Colonic mucosa (tissue), 4 donors: ENCODE data around the gene SMIM38. TPM values are rescaled to one million over a fixed set of nuclear protein-coding genes. Genes with fewer than 3 reads are reported as not detected.

ENCODE experiments used
- DNase-seq: peaks from one replicate; pipeline ENCODE4 v3.0.0-alpha.2; 2020
- H3K27ac ChIP-seq: fragments of 200-600 bp; one replicate; pipeline ENCODE4 v1.8.0; 2021
- H3K27me3 ChIP-seq: fragments of 200-600 bp; one replicate; pipeline ENCODE4 v1.8.0; 2021
- H3K36me3 ChIP-seq: fragments of 200-600 bp; one replicate; pipeline ENCODE4 v1.8.0; 2021
- H3K4me1 ChIP-seq: fragments of 200-600 bp; one replicate; pipeline ENCODE4 v1.8.0; 2021; ENCODE audit warnings: mild to moderate bottlenecking
- H3K4me3 ChIP-seq: fragments of 200-600 bp; one replicate; pipeline ENCODE4 v1.8.0; 2021
- H3K9ac ChIP-seq, 2 donors: one replicate each; pipeline ENCODE4 v1.7.0; 2013; ENCODE audit warnings: control low read depth in 2 of 2, low read depth in 2 of 2, low read length in 2 of 2
- H3K9me3 ChIP-seq: fragments of 200-600 bp; one replicate; pipeline ENCODE4 v1.8.0; 2021
- intact Hi-C: fragments of 100-400 bp; cut with DNase I; formaldehyde crosslinking; loops from one replicate; pipeline ENCODE4 v1.14.1; 2022
- total RNA-seq, 2 donors: library from RNA; stranded (reverse); fragmentation: NEBNext Ultra II Directional in 1 of 2; extraction: Animal tissue kit (Norgen Biotek cat#: 25700) in 1 of 2; gene quantifications; one replicate each; pipeline ENCODE4 v1.2.1, GENCODE V29; 2021
- TF ChIP-seq, protein P1 (sequence below): fragments of 200-600 bp; IDR thresholded peaks from one replicate; pipeline ENCODE4 v1.8.0; 2022; ENCODE audit warnings: antibody characterized with exemption, mild to moderate bottlenecking
- donor health status: healthy.
- donor health status: DM: no; HTN: no; CAD: no.
- donor health status: DM: no; HTN: no; CAD: no.

Gene SMIM38
- total RNA-seq, 2 donors from 2014 or later = 0.10 TPM; not detected in 1

DNA sequence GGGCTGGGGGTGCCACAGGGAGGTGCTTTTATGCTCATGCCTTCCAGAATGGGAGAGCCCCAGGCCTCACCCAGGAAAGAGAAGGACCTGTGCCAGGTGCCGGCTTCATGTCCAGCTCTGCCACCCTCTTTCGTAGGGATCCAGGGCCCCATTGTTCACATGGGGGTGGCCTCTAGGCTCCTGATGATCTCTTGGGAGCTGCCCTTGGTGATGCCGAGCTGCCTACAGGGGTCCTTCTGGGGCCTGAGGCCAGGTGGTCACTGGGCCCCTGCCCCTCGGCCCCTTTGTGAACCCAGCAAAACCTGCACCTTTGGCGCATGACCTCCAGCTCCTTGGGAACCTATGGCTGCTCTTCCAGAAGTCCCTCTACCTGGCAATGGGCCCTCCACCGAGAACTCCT is 41.4 kb upstream of the SMIM38 start:
- Histone ChIP-seq H3K27me3 (no peaks in the 10 kb centered on the region), H3K27ac (no peak overlapping the region)
- DNase-seq = no peak

DNA sequence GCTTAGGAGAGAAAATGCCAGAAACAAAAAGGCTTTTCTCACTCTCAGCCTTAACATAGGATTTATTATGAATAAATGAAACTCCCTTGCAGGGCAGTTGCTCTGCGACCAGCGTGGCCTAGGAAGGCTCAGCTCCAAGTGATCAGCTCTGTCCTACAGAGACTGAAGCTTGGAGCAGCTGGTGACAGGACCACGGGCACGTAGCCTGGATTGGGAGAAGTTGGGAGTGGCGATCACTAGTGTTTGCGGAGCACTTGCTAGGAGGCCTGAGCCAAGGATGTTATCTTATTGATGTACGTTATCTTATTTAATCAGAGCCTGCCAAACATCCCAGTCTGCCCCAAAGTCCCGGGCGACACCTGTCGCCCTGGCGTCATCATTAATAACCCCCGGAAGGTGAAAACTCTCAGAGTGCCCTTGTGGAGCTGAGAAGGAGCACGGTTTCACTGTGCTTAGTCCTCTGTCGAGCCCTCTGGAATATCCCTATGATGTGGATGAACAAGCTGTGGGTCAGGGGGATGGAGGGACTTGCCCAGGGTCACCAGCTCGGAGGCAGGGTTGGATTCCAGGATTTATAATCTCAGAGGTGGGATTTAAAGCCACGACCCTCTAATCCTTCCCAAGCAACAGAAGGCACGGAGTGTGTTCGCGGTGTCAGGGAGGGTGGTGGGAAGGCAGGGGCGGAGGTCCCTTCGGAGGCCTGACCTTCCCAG is 40.8 kb upstream of the SMIM38 start:
- intact Hi-C loops = no loop called here
- no peak overlapping the region for H3K27ac ChIP-seq
- no peaks in the 10 kb centered on the region for H3K9me3 ChIP-seq
- no peaks in the 10 kb centered on the region for H3K4me1 ChIP-seq
- no peak overlapping the region for H3K4me3 ChIP-seq
- no peaks in the 10 kb centered on the region for H3K36me3 ChIP-seq
- TF ChIP-seq, protein P1, sequence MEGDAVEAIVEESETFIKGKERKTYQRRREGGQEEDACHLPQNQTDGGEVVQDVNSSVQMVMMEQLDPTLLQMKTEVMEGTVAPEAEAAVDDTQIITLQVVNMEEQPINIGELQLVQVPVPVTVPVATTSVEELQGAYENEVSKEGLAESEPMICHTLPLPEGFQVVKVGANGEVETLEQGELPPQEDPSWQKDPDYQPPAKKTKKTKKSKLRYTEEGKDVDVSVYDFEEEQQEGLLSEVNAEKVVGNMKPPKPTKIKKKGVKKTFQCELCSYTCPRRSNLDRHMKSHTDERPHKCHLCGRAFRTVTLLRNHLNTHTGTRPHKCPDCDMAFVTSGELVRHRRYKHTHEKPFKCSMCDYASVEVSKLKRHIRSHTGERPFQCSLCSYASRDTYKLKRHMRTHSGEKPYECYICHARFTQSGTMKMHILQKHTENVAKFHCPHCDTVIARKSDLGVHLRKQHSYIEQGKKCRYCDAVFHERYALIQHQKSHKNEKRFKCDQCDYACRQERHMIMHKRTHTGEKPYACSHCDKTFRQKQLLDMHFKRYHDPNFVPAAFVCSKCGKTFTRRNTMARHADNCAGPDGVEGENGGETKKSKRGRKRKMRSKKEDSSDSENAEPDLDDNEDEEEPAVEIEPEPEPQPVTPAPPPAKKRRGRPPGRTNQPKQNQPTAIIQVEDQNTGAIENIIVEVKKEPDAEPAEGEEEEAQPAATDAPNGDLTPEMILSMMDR = no peak
- DNase-seq = no peak
- no peak overlapping the region for H3K9ac ChIP-seq
- H3K27me3 ChIP-seq = no peaks in the 10 kb centered on the region

More for the DNA sequence above, 41.4 kb upstream of the SMIM38 start:
- Histone ChIP-seq H3K9me3 (no peaks in the 10 kb centered on the region), H3K36me3 (no peaks in the 10 kb centered on the region), H3K4me1 (no peaks in the 10 kb centered on the region), H3K9ac (no peak overlapping the region), H3K4me3 (no peak overlapping the region)
- TF ChIP-seq, protein P1 = no peak
- intact Hi-C loops = no loop called here

DNA sequence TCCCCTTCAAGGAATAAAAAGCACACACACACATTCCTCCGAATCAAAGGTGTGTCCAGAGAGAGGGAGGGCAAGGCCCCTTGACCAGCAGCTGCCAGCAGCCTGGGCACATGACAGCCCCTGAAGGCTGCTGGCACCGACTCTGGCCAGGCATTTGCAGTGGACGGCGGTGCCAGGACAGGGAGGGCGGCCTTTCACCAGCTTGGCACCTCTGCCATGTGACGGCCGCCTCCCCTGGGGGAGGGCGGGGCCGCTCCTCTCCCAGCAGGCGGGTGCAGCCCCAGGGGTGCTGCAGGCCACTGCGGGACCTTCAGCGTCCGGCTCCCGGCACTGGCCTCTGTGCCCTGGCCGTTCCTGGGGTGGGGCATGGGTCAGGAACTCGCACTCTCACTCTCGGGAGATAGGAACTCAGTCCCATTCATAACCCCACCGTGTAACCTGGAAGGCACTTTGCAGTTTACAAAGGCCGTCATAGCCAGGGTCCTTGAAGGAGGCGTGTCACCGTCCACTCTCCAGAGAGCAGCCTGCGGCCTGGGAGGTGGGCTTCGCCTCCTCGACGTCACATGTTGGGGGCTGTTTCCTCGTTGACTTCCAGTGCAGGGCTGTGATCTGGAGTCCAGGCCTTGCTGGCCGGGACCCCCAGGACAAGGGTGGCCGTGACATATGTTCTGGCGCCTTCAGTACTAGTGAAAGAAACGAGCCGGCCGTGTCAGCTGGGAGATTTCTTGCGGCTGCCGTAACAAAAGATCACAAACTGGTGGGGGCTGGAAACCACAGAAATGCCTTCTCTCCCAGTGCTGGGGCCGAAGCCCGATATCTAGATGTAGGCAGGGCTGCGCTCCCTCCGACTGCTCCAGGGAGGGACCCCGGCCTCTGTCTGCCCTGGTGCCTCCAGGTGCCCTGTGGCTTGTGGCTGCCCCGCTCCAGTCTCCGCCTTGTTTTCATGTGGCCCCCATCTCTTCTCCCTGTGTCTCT is 39.9 kb upstream of the SMIM38 start:
- no peaks in the 10 kb centered on the region for H3K9me3 ChIP-seq
- intact Hi-C loops = no loop called here
- H3K9ac ChIP-seq = no peak overlapping the region
- H3K4me1 ChIP-seq = no peaks in the 10 kb centered on the region
- TF ChIP-seq, protein P1 = no peak
- no peak overlapping the region for H3K27ac ChIP-seq
- no peak overlapping the region for H3K4me3 ChIP-seq
- DNase-seq = no peak
- no peaks in the 10 kb centered on the region for H3K36me3 ChIP-seq
- no peaks in the 10 kb centered on the region for H3K27me3 ChIP-seq

DNA sequence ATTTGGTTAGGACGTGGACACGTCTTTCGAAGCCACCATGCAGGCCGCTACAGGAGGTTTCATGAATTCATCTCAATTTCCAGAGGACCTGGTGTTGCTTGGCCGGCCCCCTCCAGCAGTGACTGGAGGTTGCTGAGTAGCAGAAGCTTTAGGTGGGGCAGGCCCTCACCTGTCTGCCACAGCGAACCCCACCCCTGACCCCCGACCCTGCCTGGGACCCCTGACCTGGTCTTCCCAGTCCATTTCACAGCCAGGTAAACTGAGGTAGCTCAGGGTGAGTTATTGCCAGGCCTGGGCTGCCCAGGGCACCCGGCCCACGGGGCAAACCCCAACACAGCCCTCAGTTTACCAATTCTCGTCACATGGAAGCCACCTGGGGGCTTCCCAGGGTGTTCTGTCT is 39.1 kb upstream of the SMIM38 start:
- Histone ChIP-seq H3K9ac (no peak overlapping the region), H3K36me3 (no peaks in the 10 kb centered on the region), H3K27ac (no peak overlapping the region), H3K9me3 (no peaks in the 10 kb centered on the region), H3K4me3 (no peak overlapping the region), H3K4me1 (no peaks in the 10 kb centered on the region), H3K27me3 (no peaks in the 10 kb centered on the region)
- TF ChIP-seq, protein P1 = no peak
- no peak for DNase-seq
- intact Hi-C loops = no loop called here

DNA sequence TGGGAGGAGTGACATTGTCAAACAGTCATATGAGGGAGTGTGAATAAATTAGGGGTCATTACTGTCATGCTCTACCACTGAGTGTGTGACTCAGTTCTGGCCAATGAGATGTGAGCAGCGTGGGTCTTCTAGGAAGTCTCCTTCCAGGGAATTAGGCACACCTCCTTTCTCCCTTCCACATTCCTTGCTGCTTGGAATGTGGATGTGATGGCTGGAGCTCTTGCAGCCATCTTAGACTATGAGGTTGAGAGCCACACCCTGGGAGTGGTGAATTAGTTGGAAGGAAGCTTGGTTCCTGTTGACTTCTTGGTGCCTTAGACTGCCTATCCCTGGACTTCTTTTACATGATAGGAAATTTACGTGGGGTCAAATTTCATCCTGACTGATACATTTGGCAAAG is 36.5 kb upstream of the SMIM38 start:
- intact Hi-C loops = no loop called here
- H3K9me3 ChIP-seq = no peaks in the 10 kb centered on the region
- no peak for DNase-seq

More for the DNA sequence above, 36.5 kb upstream of the SMIM38 start:
- H3K9ac ChIP-seq = no peak overlapping the region
- H3K36me3 ChIP-seq = no peaks in the 10 kb centered on the region
- no peak overlapping the region for H3K27ac ChIP-seq
- TF ChIP-seq, protein P1 = no peak
- peaks cover 9% of the 10 kb centered on the region for H3K4me1 ChIP-seq
- H3K4me3 ChIP-seq = no peak overlapping the region
- H3K27me3 ChIP-seq = no peaks in the 10 kb centered on the region
